ENCODE measurements around the gene FUT1. TPM values are rescaled to one million over a fixed set of nuclear protein-coding genes. Genes with fewer than 3 reads are reported as not detected.

Gene FUT1
- total and polyA plus RNA-seq, 9 of the 15 experiments (the other 6 are each of a cell fraction or from before 2014, with no cell fraction given), result 2.3 to 18.5 (median 8.8) TPM

DNA sequence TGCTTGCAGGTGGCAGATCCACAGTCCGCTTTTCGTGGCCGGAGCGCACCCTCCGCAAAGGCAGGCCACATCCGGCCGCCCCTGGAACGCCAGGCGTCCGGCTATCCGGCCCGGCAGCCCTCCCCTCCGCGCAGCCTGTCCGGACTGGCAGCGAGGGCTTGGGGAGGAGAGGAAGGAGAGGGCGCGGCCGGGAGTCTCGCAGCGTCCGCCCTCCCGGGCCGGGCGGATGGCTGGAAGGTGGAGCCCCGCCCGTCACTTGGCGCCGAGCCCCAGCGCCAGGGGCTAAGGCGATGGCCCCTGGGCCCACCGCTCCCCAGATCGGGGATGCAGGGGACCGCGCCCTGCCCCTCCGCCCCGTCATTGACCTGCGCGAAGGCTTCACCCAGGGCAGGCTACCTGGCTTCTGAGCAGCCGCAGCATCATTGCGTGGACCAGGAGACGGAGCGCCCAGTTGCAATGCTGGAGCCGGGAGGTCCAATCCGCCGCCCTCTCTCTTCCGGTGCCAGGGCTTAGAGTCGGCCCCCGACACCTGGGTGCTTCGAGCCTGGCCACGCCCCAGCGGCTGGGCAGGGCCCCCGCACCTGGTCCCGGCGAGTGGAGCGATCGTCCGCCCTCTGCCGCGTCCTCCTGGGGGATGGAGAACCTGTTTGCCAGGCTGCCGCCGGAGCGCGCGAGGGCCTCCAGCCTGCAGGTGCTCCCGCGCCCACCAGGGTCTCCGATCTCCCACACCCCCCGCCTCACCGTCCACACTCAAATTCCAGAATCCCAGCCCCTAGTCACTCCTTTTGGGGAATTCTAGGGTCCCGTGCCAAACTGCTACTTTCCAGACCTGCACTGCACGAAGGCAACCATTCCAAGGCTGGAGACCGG, at the start of gene FUT1 (continued):
- TF ChIP-seq, protein P1, sequence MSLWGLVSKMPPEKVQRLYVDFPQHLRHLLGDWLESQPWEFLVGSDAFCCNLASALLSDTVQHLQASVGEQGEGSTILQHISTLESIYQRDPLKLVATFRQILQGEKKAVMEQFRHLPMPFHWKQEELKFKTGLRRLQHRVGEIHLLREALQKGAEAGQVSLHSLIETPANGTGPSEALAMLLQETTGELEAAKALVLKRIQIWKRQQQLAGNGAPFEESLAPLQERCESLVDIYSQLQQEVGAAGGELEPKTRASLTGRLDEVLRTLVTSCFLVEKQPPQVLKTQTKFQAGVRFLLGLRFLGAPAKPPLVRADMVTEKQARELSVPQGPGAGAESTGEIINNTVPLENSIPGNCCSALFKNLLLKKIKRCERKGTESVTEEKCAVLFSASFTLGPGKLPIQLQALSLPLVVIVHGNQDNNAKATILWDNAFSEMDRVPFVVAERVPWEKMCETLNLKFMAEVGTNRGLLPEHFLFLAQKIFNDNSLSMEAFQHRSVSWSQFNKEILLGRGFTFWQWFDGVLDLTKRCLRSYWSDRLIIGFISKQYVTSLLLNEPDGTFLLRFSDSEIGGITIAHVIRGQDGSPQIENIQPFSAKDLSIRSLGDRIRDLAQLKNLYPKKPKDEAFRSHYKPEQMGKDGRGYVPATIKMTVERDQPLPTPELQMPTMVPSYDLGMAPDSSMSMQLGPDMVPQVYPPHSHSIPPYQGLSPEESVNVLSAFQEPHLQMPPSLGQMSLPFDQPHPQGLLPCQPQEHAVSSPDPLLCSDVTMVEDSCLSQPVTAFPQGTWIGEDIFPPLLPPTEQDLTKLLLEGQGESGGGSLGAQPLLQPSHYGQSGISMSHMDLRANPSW (CRISPR knock-in tag; IDR thresholded peaks at IDR 0.05), result no peak
- 0 out of 4 replicates have a peak, but pooled peaks of 1 of the 2 experiments have one; percentile 23 for TF ChIP-seq FOXA3 (CRISPR knock-in tag; conservative IDR thresholded peaks at IDR 0.05 in 1 of 2, IDR thresholded peaks at IDR 0.05 in 1 of 2)
- no peak for TF ChIP-seq HOXB6 (CRISPR knock-in tag; IDR thresholded peaks at IDR 0.05; ENCODE audit: borderline replicate concordance)
- TF ChIP-seq SPI1 (IDR thresholded peaks at IDR 0.05; ENCODE audit: borderline replicate concordance, low read depth, low read length), result no peak
- TF ChIP-seq, protein P2, sequence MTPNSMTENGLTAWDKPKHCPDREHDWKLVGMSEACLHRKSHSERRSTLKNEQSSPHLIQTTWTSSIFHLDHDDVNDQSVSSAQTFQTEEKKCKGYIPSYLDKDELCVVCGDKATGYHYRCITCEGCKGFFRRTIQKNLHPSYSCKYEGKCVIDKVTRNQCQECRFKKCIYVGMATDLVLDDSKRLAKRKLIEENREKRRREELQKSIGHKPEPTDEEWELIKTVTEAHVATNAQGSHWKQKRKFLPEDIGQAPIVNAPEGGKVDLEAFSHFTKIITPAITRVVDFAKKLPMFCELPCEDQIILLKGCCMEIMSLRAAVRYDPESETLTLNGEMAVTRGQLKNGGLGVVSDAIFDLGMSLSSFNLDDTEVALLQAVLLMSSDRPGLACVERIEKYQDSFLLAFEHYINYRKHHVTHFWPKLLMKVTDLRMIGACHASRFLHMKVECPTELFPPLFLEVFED (CRISPR knock-in tag; conservative IDR thresholded peaks at IDR 0.05), result no peak
- peak; percentile 46; the same call in 1 of the 2 replicates for TF ChIP-seq CTBP1 (IDR thresholded peaks at IDR 0.05; ENCODE audit: borderline replicate concordance)
- TF ChIP-seq, protein P3, sequence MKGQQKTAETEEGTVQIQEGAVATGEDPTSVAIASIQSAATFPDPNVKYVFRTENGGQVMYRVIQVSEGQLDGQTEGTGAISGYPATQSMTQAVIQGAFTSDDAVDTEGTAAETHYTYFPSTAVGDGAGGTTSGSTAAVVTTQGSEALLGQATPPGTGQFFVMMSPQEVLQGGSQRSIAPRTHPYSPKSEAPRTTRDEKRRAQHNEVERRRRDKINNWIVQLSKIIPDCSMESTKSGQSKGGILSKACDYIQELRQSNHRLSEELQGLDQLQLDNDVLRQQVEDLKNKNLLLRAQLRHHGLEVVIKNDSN (CRISPR knock-in tag; IDR thresholded peaks at IDR 0.05), result no peak
- no peak for TF ChIP-seq NR3C1 (CRISPR knock-in tag; IDR thresholded peaks at IDR 0.05)
- TF ChIP-seq ZNF699 (CRISPR knock-in tag; IDR thresholded peaks at IDR 0.05; ENCODE audit: insufficient replicate concordance), result no peak
- no peak for TF ChIP-seq EZH2 (IDR thresholded peaks at IDR 0.05; ENCODE audit: borderline replicate concordance, low read depth, low read length)
- TF ChIP-seq RAD51 (IDR thresholded peaks at IDR 0.05; ENCODE audit: borderline replicate concordance, low read depth), result no peak
- TF ChIP-seq CBFB (CRISPR knock-in tag; IDR thresholded peaks at IDR 0.05), result no peak
- no peak for TF ChIP-seq TBP (optimal IDR thresholded peaks at IDR 0.05; ENCODE audit: low read depth, low read length)
- TF ChIP-seq ETV5 (CRISPR knock-in tag; IDR thresholded peaks at IDR 0.05; ENCODE audit: low read depth), result no peak
- peak; percentile 8 to 30; a peak in 1 of 4 replicates for TF ChIP-seq NRF1 (conservative IDR thresholded peaks at IDR 0.05 in 1 of 2, IDR thresholded peaks at IDR 0.05 in 1 of 2)
- TF ChIP-seq CHCHD3 (CRISPR knock-in tag; IDR thresholded peaks at IDR 0.05), result no peak
- TF ChIP-seq CCNT2 (IDR thresholded peaks at IDR 0.05; ENCODE audit: borderline replicate concordance, extremely low read depth, insufficient read length, low read depth, low read length), result peak; percentile 33
- no peak for TF ChIP-seq SAFB2 (IDR thresholded peaks at IDR 0.05; ENCODE audit: borderline replicate concordance, low read depth, low read length, severe bottlenecking)
- TF ChIP-seq WHSC1 (IDR thresholded peaks at IDR 0.05; ENCODE audit: low read length), result no peak
- TF ChIP-seq ERF (CRISPR knock-in tag; IDR thresholded peaks at IDR 0.05), result no peak
- TF ChIP-seq HNRNPL (IDR thresholded peaks at IDR 0.05; ENCODE audit: low read depth, low read length), result peak; percentile 36; the same call in 1 of the 2 replicates
- no peak; the same call in 1 of the 2 replicates for TF ChIP-seq MYC (IDR thresholded peaks at IDR 0.05; ENCODE audit: low read depth, low read length)
- TF ChIP-seq MYC (CRISPR knock-in tag; IDR thresholded peaks at IDR 0.05; ENCODE audit: borderline replicate concordance, low read depth), result no peak
- TF ChIP-seq COPS2 (conservative IDR thresholded peaks at IDR 0.05), result no peak

Measured in K562 (cell line).